ENCODE data around the gene FZD4. TPM values are rescaled to one million over a fixed set of nuclear protein-coding genes. Genes with fewer than 3 reads are reported as not detected.
"Not testable (repeated sequence)": the region's sequence is repeated elsewhere in the genome, so short reads cannot be mapped to it uniquely, and the experiment has no call there.

The FZD4 gene
- total RNA-seq, 1 donor from 2014 or later: 14.2 TPM

- no peak for DNase-seq (ENCODE audit: extremely low spot score, unreplicated experiment)
- Mint-ChIP-seq H3K36me3 (ENCODE audit: unreplicated experiment) (no peaks in the 10 kb centered on the region), H3K4me3 (ENCODE audit: unreplicated experiment) (no peak overlapping the region), H3K4me1 (ENCODE audit: unreplicated experiment) (no peaks in the 10 kb centered on the region), H3K27me3 (ENCODE audit: unreplicated experiment) (no peaks in the 10 kb centered on the region), H3K9me3 (ENCODE audit: unreplicated experiment) (no peaks in the 10 kb centered on the region), H3K27ac (ENCODE audit: unreplicated experiment) (no peak overlapping the region)
- TF ChIP-seq CTCF (IDR thresholded peaks at IDR 0.05): no peak
Observed at GRCh38 chr11:86996953-86997570, 41.9 kb upstream of the FZD4 start.

DNA sequence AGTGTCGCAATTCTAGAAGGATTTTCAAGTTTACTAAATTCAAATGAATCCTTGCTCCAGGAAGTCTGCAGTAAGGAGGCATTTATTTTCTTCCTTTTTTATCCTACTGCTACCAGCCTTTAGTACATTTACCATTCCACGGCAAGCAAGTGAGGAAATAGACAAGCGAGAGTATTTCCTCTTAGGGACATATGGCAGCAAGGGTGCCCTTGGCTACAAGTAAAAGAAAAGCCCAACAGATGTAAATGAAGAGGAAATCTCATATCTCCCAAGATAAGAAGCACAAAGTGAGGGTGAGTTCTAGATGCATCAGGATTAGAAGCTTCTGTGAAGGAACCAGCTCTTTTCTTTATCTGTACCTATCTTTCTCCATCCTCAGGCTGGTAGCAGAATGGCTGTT is 37.8 kb upstream of the FZD4 start:
- no peaks in the 10 kb centered on the region for H3K36me3 Mint-ChIP-seq (ENCODE audit: unreplicated experiment)
- no peak for DNase-seq (ENCODE audit: extremely low spot score, unreplicated experiment)
- no peaks in the 10 kb centered on the region for H3K9me3 Mint-ChIP-seq (ENCODE audit: unreplicated experiment)
- peaks cover 28% of the 10 kb centered on the region for H3K4me1 Mint-ChIP-seq (ENCODE audit: unreplicated experiment)
- TF ChIP-seq CTCF (IDR thresholded peaks at IDR 0.05): no peak
- H3K27ac Mint-ChIP-seq (ENCODE audit: unreplicated experiment): no peak overlapping the region
- no peak overlapping the region for H3K4me3 Mint-ChIP-seq (ENCODE audit: unreplicated experiment)
- H3K27me3 Mint-ChIP-seq (ENCODE audit: unreplicated experiment): no peaks in the 10 kb centered on the region

- not testable (repeated sequence) for H3K9me3 Mint-ChIP-seq (ENCODE audit: unreplicated experiment); H3K27ac Mint-ChIP-seq (ENCODE audit: unreplicated experiment); H3K36me3 Mint-ChIP-seq (ENCODE audit: unreplicated experiment); DNase-seq (ENCODE audit: extremely low spot score, unreplicated experiment); H3K4me3 Mint-ChIP-seq (ENCODE audit: unreplicated experiment); H3K27me3 Mint-ChIP-seq (ENCODE audit: unreplicated experiment)
- H3K4me1 Mint-ChIP-seq (ENCODE audit: unreplicated experiment): peaks cover 28% of the 10 kb centered on the region
Observed at GRCh38 chr11:86992340-86992739, 37.1 kb upstream of the FZD4 start.

GRCh38 chr11:86991341-86991740 is 36.1 kb upstream of the FZD4 start:
- DNase-seq (ENCODE audit: extremely low spot score, unreplicated experiment): no peak
- Mint-ChIP-seq H3K4me1 (ENCODE audit: unreplicated experiment) (peaks cover 28% of the 10 kb centered on the region), H3K36me3 (ENCODE audit: unreplicated experiment) (no peaks in the 10 kb centered on the region), H3K4me3 (ENCODE audit: unreplicated experiment) (no peak overlapping the region), H3K27ac (ENCODE audit: unreplicated experiment) (no peak overlapping the region), H3K27me3 (ENCODE audit: unreplicated experiment) (no peaks in the 10 kb centered on the region), H3K9me3 (ENCODE audit: unreplicated experiment) (no peaks in the 10 kb centered on the region)
- TF ChIP-seq CTCF (IDR thresholded peaks at IDR 0.05): no peak

DNA sequence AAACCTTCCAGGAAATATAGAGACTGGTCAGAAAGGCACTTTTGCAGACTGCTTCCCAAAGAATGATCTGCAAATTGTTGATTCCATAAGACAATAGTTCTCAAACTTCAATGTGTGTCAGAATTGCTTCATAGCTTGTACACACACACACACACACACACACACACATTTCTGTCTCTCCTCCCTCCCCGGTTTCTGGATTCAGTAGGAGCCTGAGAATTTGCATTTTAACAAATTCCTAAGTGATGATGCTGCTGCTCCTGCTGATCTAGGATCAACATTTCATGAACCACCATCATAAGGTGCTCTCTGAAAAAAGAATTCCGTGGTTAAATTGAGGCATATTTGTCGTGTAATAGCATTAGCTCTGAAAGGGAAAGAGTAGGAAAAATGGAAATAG is 35.3 kb upstream of the FZD4 start:
- H3K4me3 Mint-ChIP-seq (ENCODE audit: unreplicated experiment): no peak overlapping the region
- no peak for DNase-seq (ENCODE audit: extremely low spot score, unreplicated experiment)
- peak overlapping the region; percentile 72 for H3K27ac Mint-ChIP-seq (ENCODE audit: unreplicated experiment)
- H3K4me1 Mint-ChIP-seq (ENCODE audit: unreplicated experiment): peaks cover 28% of the 10 kb centered on the region
- no peaks in the 10 kb centered on the region for H3K27me3 Mint-ChIP-seq (ENCODE audit: unreplicated experiment)
- no peak for TF ChIP-seq CTCF (IDR thresholded peaks at IDR 0.05)
- H3K9me3 Mint-ChIP-seq (ENCODE audit: unreplicated experiment): no peaks in the 10 kb centered on the region
- no peaks in the 10 kb centered on the region for H3K36me3 Mint-ChIP-seq (ENCODE audit: unreplicated experiment)

- Mint-ChIP-seq H3K4me3 (ENCODE audit: unreplicated experiment) (no peak overlapping the region), H3K36me3 (ENCODE audit: unreplicated experiment) (no peaks in the 10 kb centered on the region), H3K4me1 (ENCODE audit: unreplicated experiment) (peaks cover 28% of the 10 kb centered on the region), H3K27ac (ENCODE audit: unreplicated experiment) (peak overlapping the region; percentile 72), H3K27me3 (ENCODE audit: unreplicated experiment) (no peaks in the 10 kb centered on the region), H3K9me3 (ENCODE audit: unreplicated experiment) (no peaks in the 10 kb centered on the region)
- no peak for DNase-seq (ENCODE audit: extremely low spot score, unreplicated experiment)
- TF ChIP-seq CTCF (IDR thresholded peaks at IDR 0.05): no peak
Observed at GRCh38 chr11:86990031-86990430, 34.8 kb upstream of the FZD4 start.
